Tibial nerve (tissue), 3 donors: ENCODE data around the gene INO80B.

Experiments
- CTCF ChIP-seq, 5 experiments: fragments of 200-600 bp in 3 of 5; fragments of 450-650 bp in 2 of 5; sonication (generic) in 3 of 5; IDR thresholded peaks; one replicate each; pipeline ENCODE4 v1.5.1; 2016 to 2019; ENCODE audit warnings: antibody characterized with exemption in 5 of 5, mild to moderate bottlenecking in 3 of 5, moderate library complexity in 2 of 5
- POLR2A ChIP-seq, 2 donors: fragments of 450-650 bp; IDR thresholded peaks; one replicate each; pipeline ENCODE4 v1.6.1; 2017; ENCODE audit warnings: antibody characterized with exemption in 2 of 2, mild to moderate bottlenecking in 2 of 2, moderate library complexity in 2 of 2

GRCh38 chr2:74439803-74440377 is 15.0 kb upstream of the INO80B start:
- TF ChIP-seq CTCF (IDR thresholded peaks at IDR 0.05) (peak in 1 of 5 experiments; percentile 16), POLR2A (IDR thresholded peaks at IDR 0.05) (peak in 1 of 2 donors; percentile 27)
